Middle frontal gyrus (tissue), 1 donor: ENCODE data around the gene PCSK1N.

Experiments used
- DNase-seq: peaks from one replicate; pipeline ENCODE4 v3.0.0-alpha.2; 2015; ENCODE audit warnings: low spot score; ENCODE audit errors: extremely low spot score

Gene PCSK1N

GRCh38 chrX:48789366-48790220 is 45.8 kb downstream of the PCSK1N start:
- DNase-seq: no peak

DNA sequence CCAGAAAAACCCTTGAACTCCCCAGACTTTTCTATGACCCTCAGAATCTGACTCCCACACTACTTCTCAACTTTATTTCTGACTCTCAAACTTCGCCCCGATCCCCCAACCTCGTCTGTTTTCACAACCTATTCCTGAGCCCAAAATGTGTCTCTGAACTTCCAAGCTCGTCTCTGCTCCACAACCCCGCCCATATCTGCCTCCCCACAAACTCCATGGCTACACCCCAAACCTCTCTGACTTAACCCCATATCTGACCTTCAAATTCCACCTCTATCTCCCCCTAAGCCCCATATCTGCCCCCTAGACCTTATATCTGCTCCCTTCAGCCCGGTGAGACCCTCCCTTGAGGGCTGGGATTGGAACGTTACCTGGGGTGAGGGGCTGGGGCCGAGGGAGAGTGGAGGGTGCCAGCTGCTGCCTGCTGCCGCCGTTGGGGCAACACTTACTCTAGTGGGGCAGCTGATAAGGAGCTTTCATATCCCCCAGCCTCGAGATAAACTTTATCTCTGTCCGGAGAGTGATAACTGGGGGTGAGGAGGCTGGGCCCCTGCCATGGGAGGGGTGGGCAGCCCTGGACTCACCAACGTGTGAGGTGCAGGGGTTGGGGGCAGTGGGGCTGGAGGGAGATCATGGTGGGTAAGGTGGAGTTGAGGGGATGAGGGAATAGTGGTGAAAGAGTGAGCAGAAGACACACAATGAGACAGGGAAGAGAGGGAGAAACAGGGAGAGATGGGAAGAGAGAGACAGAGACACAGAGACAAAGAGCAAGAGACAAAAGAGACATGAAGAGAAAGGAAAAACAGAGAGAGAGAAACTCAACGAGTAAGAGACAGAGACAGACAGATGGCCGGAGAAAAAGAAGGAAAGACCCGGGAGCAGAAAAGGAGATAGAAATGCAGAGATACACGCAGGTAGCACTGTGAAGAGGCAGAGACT is 47.6 kb downstream of the PCSK1N start:
- DNase-seq: no peak

DNA sequence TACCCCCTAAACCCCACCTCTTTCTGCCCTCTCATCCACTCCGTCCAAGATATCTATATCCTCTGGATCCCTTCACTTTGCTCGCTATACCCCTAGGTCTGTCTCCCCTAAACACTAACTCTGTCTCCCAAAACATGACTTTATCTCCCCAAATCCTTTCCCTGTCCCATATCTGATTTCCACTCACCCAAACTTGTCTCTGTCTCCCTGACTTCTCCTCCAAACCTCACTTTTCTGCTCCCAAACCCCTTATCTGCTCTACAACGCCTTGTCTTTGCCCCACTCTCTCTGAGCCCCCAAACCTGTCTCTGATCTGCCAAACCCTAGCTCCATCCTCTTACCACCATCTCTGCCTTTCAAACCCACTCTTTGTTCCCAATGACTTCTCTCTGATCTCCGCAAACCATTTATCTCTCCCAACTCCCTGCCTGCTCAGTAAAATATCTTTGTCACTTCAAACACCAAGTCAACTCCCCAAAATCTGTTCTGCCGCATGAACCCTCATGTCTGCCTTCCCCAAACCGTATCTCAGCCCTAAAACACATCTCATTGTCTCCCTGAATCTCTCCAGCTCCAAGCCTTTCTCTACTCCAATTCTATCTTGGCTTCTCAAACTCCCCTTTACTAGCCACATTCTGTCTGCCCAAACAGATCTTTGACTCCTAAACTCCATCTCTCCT is 48.4 kb downstream of the PCSK1N start:
- no peak for DNase-seq

GRCh38 chrX:48786341-48786800 is 49.0 kb downstream of the PCSK1N start, which contains the start of gene GATA1:
Gene GATA1, plus strand, starts transcription at chrX:48786590. Its CDS starts 4,520 bp downstream, at chrX:48791110.
- no peak for DNase-seq

DNA sequence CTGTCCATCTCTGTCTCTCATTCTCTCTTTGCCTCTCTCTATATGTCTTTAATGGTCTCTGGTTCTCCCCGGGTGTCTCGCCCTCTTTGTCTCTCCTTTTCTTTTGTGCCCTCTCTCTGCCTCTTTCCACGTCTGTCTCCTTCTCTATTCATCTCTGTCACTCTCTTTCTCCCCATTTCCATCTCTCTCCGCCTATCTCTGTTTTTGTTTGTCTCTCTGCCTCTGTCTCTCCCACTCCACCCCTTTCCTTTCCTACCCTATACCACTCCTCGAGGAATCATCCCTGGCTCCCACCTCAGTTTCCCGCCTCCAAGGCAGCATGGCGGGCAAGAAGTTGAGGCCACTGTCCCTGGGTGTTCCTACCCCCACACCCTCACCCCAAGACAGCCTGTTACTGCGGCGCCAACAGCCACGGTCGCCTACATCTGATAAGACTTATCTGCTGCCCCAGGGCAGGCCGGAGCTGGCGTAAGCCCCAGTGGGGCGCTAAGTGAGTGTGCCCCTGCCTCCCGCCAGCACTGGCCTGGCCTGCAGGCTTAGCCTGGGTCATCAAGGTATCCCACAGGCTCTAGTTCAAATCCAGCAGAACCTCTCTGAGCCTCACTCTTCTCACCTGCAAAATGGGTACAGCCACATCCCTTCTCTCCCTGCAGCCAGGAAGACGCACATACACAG is 49.7 kb downstream of the PCSK1N start:
- DNase-seq: no peak

DNA sequence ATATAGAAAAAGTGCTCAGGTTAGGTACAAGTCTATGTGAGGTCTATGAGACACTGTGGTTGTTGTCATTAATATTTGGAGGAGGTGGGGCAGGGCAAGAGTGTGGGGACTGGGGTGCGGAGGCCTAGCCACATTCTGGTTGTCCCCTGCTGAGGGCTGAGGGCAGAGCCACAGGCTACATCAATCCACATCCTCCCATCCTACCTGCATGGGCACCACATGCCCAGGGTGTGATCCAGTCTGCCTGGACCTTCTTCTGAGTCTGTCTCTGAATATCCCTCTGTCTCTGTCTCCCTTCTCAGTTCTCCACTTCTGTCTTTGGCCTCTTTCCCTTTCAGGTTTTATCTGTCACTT is 50.2 kb downstream of the PCSK1N start:
- DNase-seq: no peak

DNA sequence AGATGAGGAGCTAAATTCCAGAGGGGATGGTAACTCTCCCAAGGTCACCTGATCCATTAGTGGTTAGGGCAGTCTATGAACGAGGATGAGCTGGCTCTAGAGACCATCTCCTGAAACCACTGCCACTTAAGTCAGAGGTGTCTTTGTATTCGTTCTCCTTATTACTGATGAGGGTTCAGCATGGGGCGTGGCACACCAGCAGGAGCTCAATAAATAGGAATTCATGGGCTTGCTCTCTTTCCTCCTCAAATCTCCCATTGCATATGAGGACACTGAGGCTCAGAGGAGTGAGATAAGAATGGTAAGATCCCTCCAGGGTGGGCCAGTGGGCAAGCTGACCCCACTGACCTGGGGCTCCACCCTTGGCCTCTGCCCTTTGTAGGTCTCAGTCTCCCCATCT is 50.7 kb downstream of the PCSK1N start:
- no peak for DNase-seq

DNA sequence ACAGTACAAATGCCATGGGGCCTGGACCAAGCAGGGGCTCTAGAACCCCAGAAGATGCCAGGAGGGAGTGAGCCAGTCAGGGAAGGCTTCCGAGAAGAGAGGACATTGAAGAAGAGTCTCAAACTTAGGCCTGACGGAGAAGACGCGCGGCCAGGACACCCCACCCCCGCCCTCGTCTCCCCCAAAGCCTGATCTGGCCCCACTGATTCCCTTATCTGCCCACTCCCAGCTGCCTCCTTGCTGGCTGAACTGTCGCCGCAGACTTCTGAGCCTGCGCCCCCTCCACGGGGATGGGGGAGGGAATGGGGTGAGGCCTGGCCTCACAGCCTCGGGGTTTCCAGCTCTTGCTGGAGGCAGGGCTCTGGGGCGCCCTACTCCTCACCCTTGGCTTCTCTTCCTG is 52.6 kb downstream of the PCSK1N start:
- no peak for DNase-seq

DNA sequence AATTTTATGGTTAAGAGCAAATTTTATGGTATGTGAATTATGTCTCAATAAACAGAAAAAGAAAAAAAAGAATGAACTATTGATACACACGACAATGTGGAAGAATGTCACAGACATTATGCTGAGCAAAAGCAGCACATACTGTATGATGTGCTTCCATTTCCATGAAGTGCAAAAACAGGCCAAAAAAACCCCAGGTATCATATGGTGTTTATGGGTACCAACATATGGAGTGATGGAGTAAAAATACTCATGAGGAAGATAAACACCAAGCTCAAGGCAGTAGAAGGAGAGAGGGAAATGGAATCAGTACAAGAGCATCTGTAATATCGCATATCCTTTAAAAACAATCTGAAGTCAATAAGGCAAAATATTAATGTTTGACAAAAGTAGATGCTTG is 53.2 kb downstream of the PCSK1N start:
- no peak for DNase-seq

- DNase-seq: no peak
Observed at GRCh38 chrX:48781705-48782104, 53.7 kb downstream of the PCSK1N start.
